ENCODE data around the gene RAB26. TPM values are rescaled to one million over a fixed set of nuclear protein-coding genes. Genes with fewer than 3 reads are reported as not detected.

The RAB26 gene
- total and polyA plus RNA-seq, 2 experiments from 2014 or later, result 4.1 to 8.7 TPM

- TF ChIP-seq ZNF331 (CRISPR knock-in tag; IDR thresholded peaks at IDR 0.05; ENCODE audit: low read depth), result no peak
- no peak for TF ChIP-seq ETS1 (IDR thresholded peaks at IDR 0.05)
- no peak for TF ChIP-seq ZNF114 (CRISPR knock-in tag; IDR thresholded peaks at IDR 0.05)
These were observed 38.1 kb downstream of the RAB26 start (continued) for GRCh38 chr16:2186505-2186904.

GRCh38 chr16:2187212-2187611, 38.8 kb downstream of the RAB26 start:
- no peak overlapping the region for H3K4me3 ChIP-seq
- peaks cover 14% of the 10 kb centered on the region for H3K27me3 Mint-ChIP-seq (ENCODE audit: insufficient read depth, low read depth, poor library complexity)
- H3K36me3 ChIP-seq (ENCODE audit: insufficient read depth), result no peaks in the 10 kb centered on the region
- no peak overlapping the region for H3K27ac ChIP-seq (ENCODE audit: low read depth)
- no peaks in the 10 kb centered on the region; the same call in 2 of the 3 replicates for H3K36me3 Mint-ChIP-seq (ENCODE audit: low read depth)
- no peaks in the 10 kb centered on the region for H4K20me1 ChIP-seq (replicated peaks; ENCODE audit: insufficient read depth)
- no peaks in the 10 kb centered on the region for H3K9me2 ChIP-seq (ENCODE audit: insufficient read depth)
- peaks cover 1% of the 10 kb centered on the region; the same call in 1 of the 3 replicates for H3K4me1 Mint-ChIP-seq
- H3K27ac Mint-ChIP-seq, result no peak overlapping the region
- H3K79me2 ChIP-seq (replicated peaks; ENCODE audit: insufficient read depth), result no peaks in the 10 kb centered on the region
- no peaks in the 10 kb centered on the region for H3K27me3 ChIP-seq (ENCODE audit: insufficient read depth)
- no peak for ATAC-seq
- H2AFZ ChIP-seq, result no peak overlapping the region
- 0 out of 2 replicates have a peak, but pooled peaks cover 2% of the 10 kb centered on the region for H3F3A ChIP-seq (replicated peaks; ENCODE audit: low read depth)
- no peak overlapping the region for H3K4me2 ChIP-seq
- H3K4me3 Mint-ChIP-seq, result no peak overlapping the region
- no peak for DNase-seq (ENCODE audit: low spot score)
- no peaks in the 10 kb centered on the region for H3K4me1 ChIP-seq (ENCODE audit: insufficient read depth)
- no peaks in the 10 kb centered on the region for H3K9me3 Mint-ChIP-seq
- no peak for TF ChIP-seq JUNB (IDR thresholded peaks at IDR 0.05; ENCODE audit: unreplicated experiment)
- TF ChIP-seq EZH2phosphoT487 (IDR thresholded peaks at IDR 0.05; ENCODE audit: unreplicated experiment), result no peak
- TF ChIP-seq ETS1 (IDR thresholded peaks at IDR 0.05), result no peak
- no peak for TF ChIP-seq ZNF331 (CRISPR knock-in tag; IDR thresholded peaks at IDR 0.05; ENCODE audit: low read depth)
- no peak for TF ChIP-seq CREB1 (CRISPR knock-in tag; IDR thresholded peaks at IDR 0.05; ENCODE audit: low read depth)
- no peak for TF ChIP-seq REST (IDR thresholded peaks at IDR 0.05; ENCODE audit: unreplicated experiment)
- no peak for TF ChIP-seq ZNF462 (CRISPR knock-in tag; IDR thresholded peaks at IDR 0.05)
- TF ChIP-seq NANOG (IDR thresholded peaks at IDR 0.05; ENCODE audit: borderline replicate concordance), result no peak
- no peak for TF ChIP-seq CTCF (conservative IDR thresholded peaks at IDR 0.05; ENCODE audit: low read depth in 2 of 2)
- TF ChIP-seq POLR2AphosphoS5 (IDR thresholded peaks at IDR 0.05; ENCODE audit: low read depth), result no peak
- TF ChIP-seq EZH2 (IDR thresholded peaks at IDR 0.05; ENCODE audit: low read depth, unreplicated experiment), result no peak

Data from GM23338 (cell line).